ENCODE measurements around the gene FNBP1. TPM values are rescaled to one million over a fixed set of nuclear protein-coding genes. Genes with fewer than 3 reads are reported as not detected.

The FNBP1 gene
- total and polyA plus RNA-seq, 5 donors from 2014 or later, result 147 to 253 (median 207) TPM

GRCh38 chr9:129871046-129871445 is 171.9 kb downstream of the FNBP1 start:
- ATAC-seq (ENCODE audit: low read depth in 2 of 2) (no peak), DNase-seq (no peak)
- peak overlapping the region; percentile 94 for H3K27ac ChIP-seq (ENCODE audit: insufficient read depth, low read length, poor library complexity, severe bottlenecking)
- peaks cover 59% of the 10 kb centered on the region for H3K4me1 ChIP-seq (ENCODE audit: control insufficient read depth, insufficient read depth, low read length, poor library complexity, severe bottlenecking)
- no peaks in the 10 kb centered on the region for H3K27me3 ChIP-seq (ENCODE audit: control insufficient read depth, insufficient read depth, low read length)
- peaks cover 0 to 1% (median 0%) of the 10 kb centered on the region in 7 donors for H3K9me3 Mint-ChIP-seq
- H3K27me3 Mint-ChIP-seq, result no peaks in the 10 kb centered on the region
- no peak overlapping the region for H3K4me3 ChIP-seq (ENCODE audit: low read depth, low read length)
- H3K4me3 Mint-ChIP-seq, result peak overlapping the region in 3 of 4 donors; percentile 31 to 78 (median 56)
- peaks cover 28% of the 10 kb centered on the region for H3K36me3 ChIP-seq (ENCODE audit: control insufficient read depth, insufficient read depth, low read length)
- H3K27ac Mint-ChIP-seq, result peak overlapping the region; percentile 84 to 94 (median 87)
- H3K36me3 Mint-ChIP-seq, result peaks cover 19% of the 10 kb centered on the region
- H3K4me1 Mint-ChIP-seq, result peaks cover 16 to 71% (median 37%) of the 10 kb centered on the region in 4 donors
- no peaks in the 10 kb centered on the region for H3K9me3 ChIP-seq (ENCODE audit: control insufficient read depth in 2 of 2, low read length in 2 of 2)

DNA sequence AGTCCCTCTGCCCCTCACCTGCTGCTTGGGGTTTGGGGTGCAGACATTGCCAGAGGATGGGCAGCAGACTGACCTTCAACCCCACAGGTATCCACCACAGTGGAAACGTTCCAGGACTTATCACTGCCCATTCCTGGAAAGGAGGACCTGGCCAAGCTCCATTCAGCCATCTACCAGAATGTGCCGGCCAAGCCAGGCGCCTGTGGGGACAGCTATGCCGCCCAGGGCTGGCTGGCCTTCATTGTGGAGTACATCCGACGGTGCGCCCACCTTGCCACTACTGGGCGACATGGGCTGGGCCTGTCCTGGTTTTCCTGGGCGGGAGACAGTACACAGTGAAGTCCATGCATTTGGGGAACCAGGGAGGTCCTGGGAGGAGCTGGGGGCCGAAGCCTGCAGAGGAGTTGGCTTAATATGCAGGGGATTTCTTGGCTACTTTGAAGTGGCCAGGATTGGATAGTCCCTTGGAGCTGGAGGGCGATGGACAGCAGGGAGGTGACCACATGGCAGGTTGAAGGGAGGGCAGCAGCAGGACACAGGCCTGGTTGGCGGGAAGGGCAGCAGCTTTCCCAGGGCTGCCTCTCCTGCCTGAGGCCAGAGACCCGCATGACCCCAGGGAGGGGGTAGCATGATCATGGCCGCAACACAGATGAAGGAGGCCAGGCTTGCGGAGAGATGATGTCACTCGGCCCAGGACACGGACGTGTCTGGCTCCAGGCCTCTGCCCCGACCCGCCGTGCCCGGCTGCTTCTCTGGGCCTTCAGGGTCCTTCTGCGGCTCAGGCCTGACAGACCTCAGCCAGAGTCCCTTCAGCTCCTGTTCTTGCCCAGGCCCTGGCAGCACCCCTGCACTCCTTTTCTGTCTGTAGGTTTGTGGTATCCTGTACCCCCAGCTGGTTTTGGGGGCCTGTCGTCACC is 173.1 kb downstream of the FNBP1 start:
- no peaks in the 10 kb centered on the region for H3K27me3 Mint-ChIP-seq
- H3K27ac ChIP-seq (ENCODE audit: insufficient read depth, low read length, poor library complexity, severe bottlenecking), result peak overlapping the region; percentile 94
- H3K4me3 ChIP-seq (ENCODE audit: low read depth, low read length), result no peak overlapping the region
- H3K9me3 ChIP-seq (ENCODE audit: control insufficient read depth in 2 of 2, low read length in 2 of 2), result no peaks in the 10 kb centered on the region
- H3K27me3 ChIP-seq (ENCODE audit: control insufficient read depth, insufficient read depth, low read length), result no peaks in the 10 kb centered on the region
- H3K4me3 Mint-ChIP-seq, result peak overlapping the region; percentile 73 to 92 (median 84)
- peaks cover 16% of the 10 kb centered on the region for H3K36me3 ChIP-seq (ENCODE audit: control insufficient read depth, insufficient read depth, low read length)
- H3K4me1 Mint-ChIP-seq, result peaks cover 18 to 82% (median 46%) of the 10 kb centered on the region in 4 donors
- H3K9me3 Mint-ChIP-seq, result peaks cover 0 to 1% (median 0%) of the 10 kb centered on the region in 7 donors
- DNase-seq (no peak), ATAC-seq (ENCODE audit: low read depth in 2 of 2) (no peak)
- H3K27ac Mint-ChIP-seq, result peak overlapping the region; percentile 94 to 95 (median 94)
- peaks cover 71% of the 10 kb centered on the region for H3K4me1 ChIP-seq (ENCODE audit: control insufficient read depth, insufficient read depth, low read length, poor library complexity, severe bottlenecking)
- H3K36me3 Mint-ChIP-seq, result peaks cover 24% of the 10 kb centered on the region

GRCh38 chr9:129868872-129869486 is 174.0 kb downstream of the FNBP1 start:
- H3K27ac Mint-ChIP-seq, result peak overlapping the region; percentile 94 to 95 (median 94)
- H3K36me3 Mint-ChIP-seq, result peaks cover 20% of the 10 kb centered on the region
- H3K4me3 Mint-ChIP-seq, result peak overlapping the region; percentile 73 to 92 (median 84)
- Histone ChIP-seq H3K4me1 (ENCODE audit: control insufficient read depth, insufficient read depth, low read length, poor library complexity, severe bottlenecking) (peaks cover 80% of the 10 kb centered on the region), H3K27ac (ENCODE audit: insufficient read depth, low read length, poor library complexity, severe bottlenecking) (peak overlapping the region; percentile 94), H3K9me3 (ENCODE audit: control insufficient read depth in 2 of 2, low read length in 2 of 2) (no peaks in the 10 kb centered on the region), H3K4me3 (ENCODE audit: low read depth, low read length) (no peak overlapping the region), H3K27me3 (ENCODE audit: control insufficient read depth, insufficient read depth, low read length) (no peaks in the 10 kb centered on the region), H3K36me3 (ENCODE audit: control insufficient read depth, insufficient read depth, low read length) (peaks cover 8% of the 10 kb centered on the region)
- ATAC-seq (ENCODE audit: low read depth in 2 of 2) (peak; percentile 94 to 97), DNase-seq (peak; percentile 91 to 98 (median 95))
- H3K4me1 Mint-ChIP-seq, result peaks cover 21 to 85% (median 49%) of the 10 kb centered on the region in 4 donors
- no peaks in the 10 kb centered on the region for H3K27me3 Mint-ChIP-seq
- peaks cover 0 to 1% (median 0%) of the 10 kb centered on the region in 7 donors for H3K9me3 Mint-ChIP-seq

- Histone ChIP-seq H3K27me3 (ENCODE audit: control insufficient read depth, insufficient read depth, low read length) (no peaks in the 10 kb centered on the region), H3K4me3 (ENCODE audit: low read depth, low read length) (no peak overlapping the region), H3K36me3 (ENCODE audit: control insufficient read depth, insufficient read depth, low read length) (peaks cover under 1% of the 10 kb centered on the region), H3K4me1 (ENCODE audit: control insufficient read depth, insufficient read depth, low read length, poor library complexity, severe bottlenecking) (peaks cover 87% of the 10 kb centered on the region), H3K9me3 (ENCODE audit: control insufficient read depth in 2 of 2, low read length in 2 of 2) (no peaks in the 10 kb centered on the region), H3K27ac (ENCODE audit: insufficient read depth, low read length, poor library complexity, severe bottlenecking) (peak overlapping the region; percentile 94)
- Mint-ChIP-seq H3K9me3 (peaks cover 0 to 1% (median 0%) of the 10 kb centered on the region in 7 donors), H3K27ac (peak overlapping the region; percentile 95 to 96 (median 95)), H3K27me3 (no peaks in the 10 kb centered on the region), H3K4me1 (peaks cover 21 to 90% (median 55%) of the 10 kb centered on the region in 4 donors), H3K36me3 (peaks cover 21% of the 10 kb centered on the region), H3K4me3 (peak overlapping the region; percentile 73 to 92 (median 84))
- DNase-seq (no peak), ATAC-seq (ENCODE audit: low read depth in 2 of 2) (no peak)
Measured at GRCh38 chr9:129868023-129868871, 174.7 kb downstream of the FNBP1 start.

- Histone ChIP-seq H3K4me3 (ENCODE audit: low read depth, low read length) (no peak overlapping the region), H3K36me3 (ENCODE audit: control insufficient read depth, insufficient read depth, low read length) (no peaks in the 10 kb centered on the region), H3K27me3 (ENCODE audit: control insufficient read depth, insufficient read depth, low read length) (no peaks in the 10 kb centered on the region), H3K9me3 (ENCODE audit: control insufficient read depth in 2 of 2, low read length in 2 of 2) (no peaks in the 10 kb centered on the region), H3K4me1 (ENCODE audit: control insufficient read depth, insufficient read depth, low read length, poor library complexity, severe bottlenecking) (peaks cover 96% of the 10 kb centered on the region), H3K27ac (ENCODE audit: insufficient read depth, low read length, poor library complexity, severe bottlenecking) (peak overlapping the region; percentile 94)
- peaks cover 25% of the 10 kb centered on the region for H3K36me3 Mint-ChIP-seq
- ATAC-seq (ENCODE audit: low read depth in 2 of 2), result no peak
- peak overlapping the region in 3 of 4 donors; percentile 15 to 85 (median 50) for H3K4me3 Mint-ChIP-seq
- peak in 1 of 3 donors; percentile 37 for DNase-seq
- no peaks in the 10 kb centered on the region for H3K27me3 Mint-ChIP-seq
- peak overlapping the region; percentile 85 to 96 (median 95) for H3K27ac Mint-ChIP-seq
- peaks cover 0 to 1% (median 0%) of the 10 kb centered on the region in 7 donors for H3K9me3 Mint-ChIP-seq
- peaks cover 21 to 92% (median 56%) of the 10 kb centered on the region in 4 donors for H3K4me1 Mint-ChIP-seq
Measured at GRCh38 chr9:129867136-129868022, 175.6 kb downstream of the FNBP1 start.

DNA sequence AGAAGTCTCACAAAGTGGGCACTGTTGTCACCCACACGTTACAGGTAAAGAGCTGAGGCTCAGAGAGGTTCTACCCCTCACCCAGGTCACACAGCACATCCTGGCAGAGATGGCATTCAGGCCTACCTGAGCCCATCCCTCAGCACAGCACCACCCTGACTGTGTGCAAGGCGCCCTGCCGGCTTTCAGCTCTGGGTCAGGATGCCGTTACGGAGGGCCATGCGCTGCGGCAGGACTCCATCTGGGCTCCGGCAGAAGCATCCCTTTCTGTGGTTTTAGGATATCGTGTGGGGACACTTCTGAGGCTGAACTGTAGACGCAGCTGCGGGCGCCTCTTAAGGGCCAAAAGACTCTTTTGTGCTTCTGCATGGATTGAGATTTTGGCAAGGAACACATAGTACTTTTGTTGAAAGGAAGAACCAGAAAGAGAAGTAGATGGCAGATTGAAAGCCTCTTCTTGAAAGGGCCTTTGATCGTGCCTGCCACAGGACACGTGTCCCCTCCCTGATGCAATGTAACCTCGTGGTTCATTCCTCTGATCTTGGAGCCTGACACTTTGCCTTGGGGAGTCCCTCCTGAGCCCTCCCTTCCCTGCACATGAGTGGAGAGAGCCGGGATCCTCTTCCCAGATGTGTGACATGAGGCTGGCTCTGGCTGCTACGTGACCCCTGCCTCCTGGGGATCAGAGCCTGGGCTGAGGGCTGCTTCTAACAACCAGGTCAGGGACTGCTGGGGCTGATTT is 176.4 kb downstream of the FNBP1 start:
- no peaks in the 10 kb centered on the region for H3K27me3 ChIP-seq (ENCODE audit: control insufficient read depth, insufficient read depth, low read length)
- H3K27ac ChIP-seq (ENCODE audit: insufficient read depth, low read length, poor library complexity, severe bottlenecking), result peak overlapping the region; percentile 94
- H3K27ac Mint-ChIP-seq, result peak overlapping the region; percentile 85 to 96 (median 95)
- H3K36me3 ChIP-seq (ENCODE audit: control insufficient read depth, insufficient read depth, low read length), result peaks cover 5% of the 10 kb centered on the region
- peaks cover 30% of the 10 kb centered on the region for H3K36me3 Mint-ChIP-seq
- peaks cover 96% of the 10 kb centered on the region for H3K4me1 ChIP-seq (ENCODE audit: control insufficient read depth, insufficient read depth, low read length, poor library complexity, severe bottlenecking)
- H3K27me3 Mint-ChIP-seq, result no peaks in the 10 kb centered on the region
- DNase-seq, result peak; percentile 53 to 82 (median 68)
- peaks cover 0 to 1% (median 0%) of the 10 kb centered on the region in 7 donors for H3K9me3 Mint-ChIP-seq
- H3K4me3 Mint-ChIP-seq, result peak overlapping the region; percentile 52 to 85 (median 76)
- H3K4me1 Mint-ChIP-seq, result peaks cover 21 to 91% (median 56%) of the 10 kb centered on the region in 4 donors
- no peak for ATAC-seq (ENCODE audit: low read depth in 2 of 2)
- H3K9me3 ChIP-seq (ENCODE audit: control insufficient read depth in 2 of 2, low read length in 2 of 2), result no peaks in the 10 kb centered on the region
- no peak overlapping the region for H3K4me3 ChIP-seq (ENCODE audit: low read depth, low read length)

Measured in CD4-positive, CD25-positive, alpha-beta regulatory T cell (primary cell).